GM12878 (cell line): ENCODE measurements around the gene TDP2. TPM values are rescaled to one million over a fixed set of nuclear protein-coding genes. Genes with fewer than 3 reads are reported as not detected.

ENCODE experiments used
- ATAC-seq: fragments of 200-7000 bp; cut with Tn5 transposase; 3 replicates; pipeline ENCODE4 v1.9.1; 2020; ENCODE audit warnings: mild to moderate bottlenecking, moderate library complexity
- BruUV-seq: library from RNA; stranded (reverse); fragments of 400-500 nt; replicated peaks from 2 replicates; lab custom pipeline; 2021; lab: Mats Ljungman, UMichigan
- CTCF ChIA-PET: fragments of 300-600 bp; sonication (Branson Sonifier 250); formaldehyde crosslinking; extraction: SDS; loops from one replicate; lab custom pipeline; 2021; ENCODE audit warnings: inconsistent platforms; lab: Yijun Ruan, JAX
- POLR2A ChIA-PET: fragments of 350-600 bp; formaldehyde crosslinking; extraction: SDS; loops from one replicate; lab custom pipeline; 2021; ENCODE audit warnings: inconsistent platforms; lab: Charles Lee
- RAD21 ChIA-PET: fragments of 300-600 bp; sonication (Branson Sonifier 250); formaldehyde crosslinking; loops from one replicate; lab custom pipeline; 2023; ENCODE audit warnings: antibody characterized with exemption; ENCODE audit not compliant: unreplicated experiment; lab: Charles Lee
- SMC1A ChIA-PET: fragments of 300-600 bp; sonication (Branson Sonifier 250); formaldehyde crosslinking; loops from one replicate; lab custom pipeline; 2023; ENCODE audit not compliant: unreplicated experiment, uncharacterized antibody; lab: Charles Lee
- DNase-seq: peaks from one replicate; pipeline ENCODE4 v3.0.0-alpha.2; 2011; ENCODE audit warnings: low read depth, low spot score
- FAIRE-seq: peaks from 3 replicates; lab custom pipeline; 2011; peaks lifted over from hg19 to GRCh38; lab: Jason Lieb, UNC
- H2AFZ ChIP-seq: 2 replicates; pipeline ENCODE4 v1.6.0; 2011; ENCODE audit warnings: low read depth, low read length, control low read depth; ENCODE audit not compliant: control insufficient read depth
- H3K27ac ChIP-seq: 2 replicates; pipeline ENCODE4 v1.5.1; 2011; ENCODE audit warnings: control low read depth; ENCODE audit not compliant: control insufficient read depth, insufficient read depth
- H3K27me3 ChIP-seq, 2 experiments: replicated peaks in 1 of 2; 2 replicates each; pipeline versions ENCODE4 v1.6.0 to v1.6.1; 2011; ENCODE audit warnings: low read length in 1 of 2; ENCODE audit not compliant: control insufficient read depth in 2 of 2, insufficient read depth in 2 of 2
- H3K36me3 ChIP-seq, 2 experiments: 2 replicates each; pipeline ENCODE4 v1.5.1; 2011; ENCODE audit warnings: low read length in 1 of 2; ENCODE audit not compliant: control insufficient read depth in 2 of 2, insufficient read depth in 2 of 2
- H3K4me1 ChIP-seq: 2 replicates; pipeline ENCODE4 v1.6.1; 2011; ENCODE audit warnings: mild to moderate bottlenecking, low read length, moderate library complexity, mixed read lengths; ENCODE audit not compliant: control insufficient read depth, insufficient read depth
- H3K4me2 ChIP-seq: 2 replicates; pipeline ENCODE4 v1.6.0; 2011; ENCODE audit warnings: control low read depth; ENCODE audit not compliant: control insufficient read depth, insufficient read depth
- H3K4me3 ChIP-seq: fragments of 200-600 bp; sonication (generic); 2 replicates; pipeline ENCODE4 v1.5.1; 2016
- H3K79me2 ChIP-seq: 2 replicates; pipeline ENCODE4 v1.6.0; 2011; ENCODE audit warnings: low read length; ENCODE audit not compliant: control insufficient read depth, insufficient read depth
- H3K9ac ChIP-seq: 2 replicates; pipeline ENCODE4 v1.8.0; 2011; ENCODE audit warnings: low read length, control low read depth, mixed read lengths; ENCODE audit not compliant: control insufficient read depth, insufficient read depth
- H3K9me3 ChIP-seq: replicated peaks from 3 replicates; pipeline ENCODE4 v1.5.1; 2011; ENCODE audit warnings: mild to moderate bottlenecking, low read length; ENCODE audit not compliant: control insufficient read depth, insufficient read depth
- H4K20me1 ChIP-seq: 2 replicates; pipeline ENCODE4 v1.6.0; 2011; ENCODE audit not compliant: control insufficient read depth, insufficient read depth
- BCL11A ChIP-seq: IDR thresholded peaks from 2 replicates; pipeline ENCODE4 v1.6.1; 2011; ENCODE audit warnings: low read depth, low read length
- RBBP5 ChIP-seq: fragments of 200-600 bp; sonication (generic); conservative IDR thresholded peaks from 2 replicates; pipeline ENCODE4 v1.6.1; 2016
- SMAD5 ChIP-seq: IDR thresholded peaks from 2 replicates; pipeline ENCODE4 v1.6.1; 2016; ENCODE audit warnings: antibody characterized with exemption, low read depth
- TAF1 ChIP-seq: IDR thresholded peaks from 2 replicates; pipeline ENCODE4 v1.6.1; 2011; ENCODE audit warnings: mild to moderate bottlenecking, low read depth, low read length, borderline replicate concordance
- WGBS: methylation state at CpG from one replicate; pipeline ENCODE4 v1.1.6; 2016; ENCODE audit warnings: low lambda C conversion rate; ENCODE audit not compliant: insufficient replicate concordance, insufficient coverage; ENCODE audit errors: missing lambda C conversion rate; 5-methylcytosine and 5-hydroxymethylcytosine counted together
- in situ Hi-C: fragments of 300-500 bp; cut with MboI; formaldehyde crosslinking; loops from 9 replicates; pipeline ENCODE4 v1.14.3; 2018; ENCODE audit warnings: mixed read lengths
- intact Hi-C: fragments of 100-400 bp; cut with micrococcal nuclease; formaldehyde crosslinking; loops from one replicate; pipeline ENCODE4 v1.14.2; 2022; ENCODE audit not compliant: unreplicated experiment
- polyA plus RNA-seq, 11 experiments: library from polyadenylated mRNA; depleted of rRNA in 4 of 11; unstranded in 6 of 11; stranded (reverse) in 5 of 11; fragments of >200 nt; fragmentation: Nextera tagmentation in 4 of 11; fragmentation: Illumina TruSeq in 1 of 11; extraction: Ambion mirVana in 4 of 11; extraction: Trizol in 1 of 11; gene quantifications; 1 replicate in 1 of 11; 2 replicates in 10 of 11; pipeline versions ENCODE4 v1.2.1 to v1.2.3, GENCODE V29; 2011 to 2016; ENCODE audit warnings: inconsistent platforms in 2 of 11, missing spikeins in 2 of 11, low read depth in 1 of 11
- total RNA-seq, 4 experiments: library from RNA; depleted of rRNA in 3 of 4; stranded (reverse); fragments of >200 nt in 3 of 4; fragmentation: Illumina TruSeq in 1 of 4; extraction: Trizol in 1 of 4; gene quantifications; 2 replicates each; pipeline versions ENCODE4 v1.2.1 to v1.2.3, GENCODE V29; 2013 to 2021
- TF ChIP-seq, protein P1 (sequence below): fragments of 450-650 bp; IDR thresholded peaks from 2 replicates; pipeline ENCODE4 v1.6.1; 2017; ENCODE audit warnings: mild to moderate bottlenecking, moderate library complexity
- TF ChIP-seq, protein P2 (sequence below): IDR thresholded peaks from 2 replicates; pipeline ENCODE4 v1.6.1; 2012; ENCODE audit warnings: low read depth, low read length, improper control_type of control experiment
- TF ChIP-seq, protein P3 (sequence below): IDR thresholded peaks from 2 replicates; pipeline ENCODE4 v1.6.1; 2011; ENCODE audit warnings: low read depth, mild to moderate bottlenecking, low read length, moderate library complexity, borderline replicate concordance; ENCODE audit errors: extremely low read depth

Gene TDP2
- total and polyA plus RNA-seq, 10 of the 15 experiments (the other 5 are each of a cell fraction or from before 2014, with no cell fraction given) = 24.4 to 53.3 (median 38.8) TPM

DNA sequence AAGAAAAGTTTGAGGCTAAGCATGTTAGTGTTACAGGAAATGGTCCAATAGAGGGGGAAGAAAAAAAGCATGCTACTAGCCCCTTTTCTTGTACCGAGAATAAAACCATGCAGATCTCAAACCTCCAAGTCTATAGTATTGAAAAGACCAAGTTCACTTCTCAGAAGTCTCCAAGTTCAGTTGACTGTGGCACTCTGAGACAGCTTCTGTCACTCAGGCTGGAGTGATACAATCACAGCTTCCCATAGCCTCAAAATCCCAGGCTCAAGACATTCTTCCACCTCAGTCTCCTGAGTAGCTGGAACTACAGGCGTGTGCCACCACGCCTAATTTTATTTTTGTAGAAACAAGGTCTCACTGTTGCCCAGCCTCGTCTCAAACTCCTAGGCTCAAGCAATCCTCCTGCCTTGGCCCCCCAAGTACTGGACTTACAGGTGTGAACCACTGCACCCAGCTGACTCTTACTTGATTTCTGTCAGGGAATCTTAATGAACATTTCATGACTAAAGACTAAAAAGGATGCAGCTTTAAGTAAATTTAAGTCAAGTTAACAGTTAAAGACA, 36.1 kb upstream of the TDP2 start:
- Histone ChIP-seq H3K79me2 (no peaks in the 10 kb centered on the region; the same call in 1 of the 2 replicates), H3K9me3 (no peaks in the 10 kb centered on the region), H3K36me3 (peaks cover 4 to 9% of the 10 kb centered on the region in 2 experiments), H2AFZ (no peak overlapping the region), H3K27ac (no peak overlapping the region), H3K27me3 (no peaks in the 10 kb centered on the region), H4K20me1 (no peaks in the 10 kb centered on the region), H3K4me3 (no peak overlapping the region), H3K4me2 (no peak overlapping the region), H3K4me1 (no peaks in the 10 kb centered on the region), H3K9ac (no peak overlapping the region)
- DNase-seq (no peak), ATAC-seq (peak; percentile 29), FAIRE-seq (no peak)
- WGBS = 71% methylated on average over 4 of the region's 4 CpGs
- intact Hi-C loops (no loop called here), in situ Hi-C loops (loop anchor here (25.0 kb wide), 1 partner anchor 640 kb away; no protein-coding TSS in a partner anchor)
- SMC1A ChIA-PET = interaction anchor here (2.1 to 3.5 kb wide), 4 partner anchors 10 to 122 kb away, joined by 4 to 15 read pairs (median 10); partner anchors contain the start of gene C6orf62
- POLR2A ChIA-PET = interaction anchor here (1.6 kb wide), 1 partner anchor 12 kb away, joined by 6 read pairs; no protein-coding TSS in a partner anchor
- BruUV-seq = no TSS peak
- CTCF ChIA-PET = interaction anchor here (0.8 to 2.1 kb wide), 6 partner anchors 12 to 209 kb away, joined by 3 to 10 read pairs (median 6); partner anchors contain the start of gene ALDH5A1
- RAD21 ChIA-PET = interaction anchor here (1.1 to 1.2 kb wide), 2 partner anchors 40 to 69 kb away, joined by 3 to 4 read pairs; no protein-coding TSS in a partner anchor
- TF ChIP-seq, protein P1, sequence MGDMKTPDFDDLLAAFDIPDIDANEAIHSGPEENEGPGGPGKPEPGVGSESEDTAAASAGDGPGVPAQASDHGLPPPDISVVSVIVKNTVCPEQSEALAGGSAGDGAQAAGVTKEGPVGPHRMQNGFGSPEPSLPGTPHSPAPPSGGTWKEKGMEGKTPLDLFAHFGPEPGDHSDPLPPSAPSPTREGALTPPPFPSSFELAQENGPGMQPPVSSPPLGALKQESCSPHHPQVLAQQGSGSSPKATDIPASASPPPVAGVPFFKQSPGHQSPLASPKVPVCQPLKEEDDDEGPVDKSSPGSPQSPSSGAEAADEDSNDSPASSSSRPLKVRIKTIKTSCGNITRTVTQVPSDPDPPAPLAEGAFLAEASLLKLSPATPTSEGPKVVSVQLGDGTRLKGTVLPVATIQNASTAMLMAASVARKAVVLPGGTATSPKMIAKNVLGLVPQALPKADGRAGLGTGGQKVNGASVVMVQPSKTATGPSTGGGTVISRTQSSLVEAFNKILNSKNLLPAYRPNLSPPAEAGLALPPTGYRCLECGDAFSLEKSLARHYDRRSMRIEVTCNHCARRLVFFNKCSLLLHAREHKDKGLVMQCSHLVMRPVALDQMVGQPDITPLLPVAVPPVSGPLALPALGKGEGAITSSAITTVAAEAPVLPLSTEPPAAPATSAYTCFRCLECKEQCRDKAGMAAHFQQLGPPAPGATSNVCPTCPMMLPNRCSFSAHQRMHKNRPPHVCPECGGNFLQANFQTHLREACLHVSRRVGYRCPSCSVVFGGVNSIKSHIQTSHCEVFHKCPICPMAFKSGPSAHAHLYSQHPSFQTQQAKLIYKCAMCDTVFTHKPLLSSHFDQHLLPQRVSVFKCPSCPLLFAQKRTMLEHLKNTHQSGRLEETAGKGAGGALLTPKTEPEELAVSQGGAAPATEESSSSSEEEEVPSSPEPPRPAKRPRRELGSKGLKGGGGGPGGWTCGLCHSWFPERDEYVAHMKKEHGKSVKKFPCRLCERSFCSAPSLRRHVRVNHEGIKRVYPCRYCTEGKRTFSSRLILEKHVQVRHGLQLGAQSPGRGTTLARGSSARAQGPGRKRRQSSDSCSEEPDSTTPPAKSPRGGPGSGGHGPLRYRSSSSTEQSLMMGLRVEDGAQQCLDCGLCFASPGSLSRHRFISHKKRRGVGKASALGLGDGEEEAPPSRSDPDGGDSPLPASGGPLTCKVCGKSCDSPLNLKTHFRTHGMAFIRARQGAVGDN = no peak
- TF ChIP-seq, protein P2, sequence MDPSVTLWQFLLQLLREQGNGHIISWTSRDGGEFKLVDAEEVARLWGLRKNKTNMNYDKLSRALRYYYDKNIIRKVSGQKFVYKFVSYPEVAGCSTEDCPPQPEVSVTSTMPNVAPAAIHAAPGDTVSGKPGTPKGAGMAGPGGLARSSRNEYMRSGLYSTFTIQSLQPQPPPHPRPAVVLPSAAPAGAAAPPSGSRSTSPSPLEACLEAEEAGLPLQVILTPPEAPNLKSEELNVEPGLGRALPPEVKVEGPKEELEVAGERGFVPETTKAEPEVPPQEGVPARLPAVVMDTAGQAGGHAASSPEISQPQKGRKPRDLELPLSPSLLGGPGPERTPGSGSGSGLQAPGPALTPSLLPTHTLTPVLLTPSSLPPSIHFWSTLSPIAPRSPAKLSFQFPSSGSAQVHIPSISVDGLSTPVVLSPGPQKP = no peak
- TF ChIP-seq RBBP5 = no peak
- no peak for TF ChIP-seq TAF1
- no peak for TF ChIP-seq BCL11A
- TF ChIP-seq, protein P3, sequence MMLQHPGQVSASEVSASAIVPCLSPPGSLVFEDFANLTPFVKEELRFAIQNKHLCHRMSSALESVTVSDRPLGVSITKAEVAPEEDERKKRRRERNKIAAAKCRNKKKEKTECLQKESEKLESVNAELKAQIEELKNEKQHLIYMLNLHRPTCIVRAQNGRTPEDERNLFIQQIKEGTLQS = no peak
- no peak for TF ChIP-seq SMAD5
